Ishikawa (cell line): ENCODE measurements around the gene ATP10B.
A peak's percentile ranks its signal among the peaks of the same experiment; 100 is the strongest.

Experiments used
- CEBPB ChIP-seq: IDR thresholded peaks from 2 replicates; pipeline ENCODE4 v1.6.1; 2012
- CREB1 ChIP-seq: IDR thresholded peaks from 2 replicates; pipeline ENCODE4 v1.6.1; 2012; ENCODE audit warnings: low read depth
- EGR1 ChIP-seq: IDR thresholded peaks from 2 replicates; pipeline ENCODE4 v1.6.1; 2012
- EP300 ChIP-seq: IDR thresholded peaks from 2 replicates; pipeline ENCODE4 v1.6.1; 2012; ENCODE audit warnings: borderline replicate concordance
- FOXM1 ChIP-seq: IDR thresholded peaks from 2 replicates; pipeline ENCODE4 v1.6.1; 2012; ENCODE audit warnings: low read depth, borderline replicate concordance
- NFIC ChIP-seq: IDR thresholded peaks from 2 replicates; pipeline ENCODE4 v1.6.1; 2012
- RAD21 ChIP-seq: IDR thresholded peaks from 2 replicates; pipeline ENCODE4 v1.6.1; 2012; ENCODE audit warnings: low read depth
- TAF1 ChIP-seq: IDR thresholded peaks from 2 replicates; pipeline ENCODE4 v1.6.1; 2012; ENCODE audit warnings: low read depth, mild to moderate bottlenecking
- TCF12 ChIP-seq: IDR thresholded peaks from 2 replicates; pipeline ENCODE4 v1.6.1; 2012; ENCODE audit warnings: low read depth
- TEAD4 ChIP-seq: IDR thresholded peaks from 2 replicates; pipeline ENCODE4 v1.6.1; 2012
- YY1 ChIP-seq: IDR thresholded peaks from 2 replicates; pipeline ENCODE4 v1.6.1; 2012; ENCODE audit warnings: low read depth
- ZBTB7A ChIP-seq: IDR thresholded peaks from 2 replicates; pipeline ENCODE4 v1.6.1; 2012; ENCODE audit warnings: low read depth
- TF ChIP-seq, protein P1 (sequence below): IDR thresholded peaks from 2 replicates; pipeline ENCODE4 v1.6.1; 2012; ENCODE audit warnings: low read depth, mild to moderate bottlenecking
- TF ChIP-seq, protein P2 (sequence below): IDR thresholded peaks from 2 replicates; pipeline ENCODE4 v1.6.1; 2012
- TF ChIP-seq, protein P3 (sequence below): IDR thresholded peaks from 2 replicates; pipeline ENCODE4 v1.6.1; 2012

The ATP10B gene

DNA sequence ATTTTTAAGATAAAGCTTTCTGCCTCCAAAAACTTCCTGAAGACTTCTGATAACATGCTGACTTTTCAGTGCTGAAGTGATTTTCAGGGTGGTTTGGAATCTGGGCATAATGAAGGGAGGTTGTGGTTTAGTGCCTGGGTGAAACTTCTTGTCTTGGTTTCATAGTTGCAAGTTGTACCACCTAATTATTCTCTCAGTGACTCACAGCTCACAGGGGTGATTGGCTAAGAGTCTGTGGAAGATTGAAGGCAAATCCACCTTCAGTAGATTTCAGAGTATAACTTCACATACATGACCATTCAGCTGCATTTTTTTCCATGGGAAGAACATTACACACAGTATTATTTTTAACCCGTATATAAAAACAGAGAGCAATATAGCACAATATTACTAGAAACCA lies 230.5 kb downstream of the ATP10B start:
- TF ChIP-seq TEAD4: no peak
- TF ChIP-seq FOXM1: no peak
- no peak for TF ChIP-seq RAD21

DNA sequence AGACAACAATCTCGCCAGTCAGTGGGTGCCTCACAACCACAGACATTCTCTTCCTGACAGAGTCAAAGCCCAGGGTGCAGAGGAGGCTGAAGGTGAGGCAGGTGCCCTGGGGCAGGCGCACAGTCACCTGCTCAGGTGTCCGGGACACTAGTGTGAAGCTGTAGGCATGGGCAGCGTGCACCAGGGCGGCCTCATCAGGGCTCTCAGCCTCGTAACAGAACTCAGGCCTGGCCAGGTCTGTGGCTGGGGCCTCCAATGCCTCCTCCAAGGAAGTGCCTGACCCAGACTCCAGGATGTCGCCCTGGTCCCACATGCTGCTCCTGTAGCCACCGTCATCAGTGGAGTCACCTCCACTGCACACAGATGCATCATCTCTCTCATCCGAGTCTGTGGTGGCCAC lies 231.6 kb downstream of the ATP10B start:
- TF ChIP-seq EP300 (no peak), FOXM1 (no peak), TAF1 (no peak)

DNA sequence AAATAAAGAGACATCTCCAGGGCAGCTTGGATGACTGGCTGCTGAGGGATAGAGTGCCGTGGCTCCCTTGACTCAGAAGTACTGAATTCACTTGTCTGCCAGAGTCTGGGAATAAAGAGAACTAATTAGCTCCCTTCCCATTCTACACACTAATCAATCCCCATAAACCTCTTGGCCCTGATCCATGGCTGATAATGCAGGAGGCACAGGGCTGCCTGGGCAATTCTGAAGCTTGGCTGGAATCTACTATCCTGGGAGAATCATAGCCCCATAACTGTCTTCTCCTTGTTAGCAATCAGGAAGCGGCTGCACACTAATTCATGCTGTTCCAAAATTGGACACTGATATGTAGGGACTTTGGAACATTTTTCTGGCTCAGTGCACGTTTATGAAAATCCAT lies 232.6 kb downstream of the ATP10B start:
- no peak for TF ChIP-seq TEAD4
- TF ChIP-seq, protein P1, sequence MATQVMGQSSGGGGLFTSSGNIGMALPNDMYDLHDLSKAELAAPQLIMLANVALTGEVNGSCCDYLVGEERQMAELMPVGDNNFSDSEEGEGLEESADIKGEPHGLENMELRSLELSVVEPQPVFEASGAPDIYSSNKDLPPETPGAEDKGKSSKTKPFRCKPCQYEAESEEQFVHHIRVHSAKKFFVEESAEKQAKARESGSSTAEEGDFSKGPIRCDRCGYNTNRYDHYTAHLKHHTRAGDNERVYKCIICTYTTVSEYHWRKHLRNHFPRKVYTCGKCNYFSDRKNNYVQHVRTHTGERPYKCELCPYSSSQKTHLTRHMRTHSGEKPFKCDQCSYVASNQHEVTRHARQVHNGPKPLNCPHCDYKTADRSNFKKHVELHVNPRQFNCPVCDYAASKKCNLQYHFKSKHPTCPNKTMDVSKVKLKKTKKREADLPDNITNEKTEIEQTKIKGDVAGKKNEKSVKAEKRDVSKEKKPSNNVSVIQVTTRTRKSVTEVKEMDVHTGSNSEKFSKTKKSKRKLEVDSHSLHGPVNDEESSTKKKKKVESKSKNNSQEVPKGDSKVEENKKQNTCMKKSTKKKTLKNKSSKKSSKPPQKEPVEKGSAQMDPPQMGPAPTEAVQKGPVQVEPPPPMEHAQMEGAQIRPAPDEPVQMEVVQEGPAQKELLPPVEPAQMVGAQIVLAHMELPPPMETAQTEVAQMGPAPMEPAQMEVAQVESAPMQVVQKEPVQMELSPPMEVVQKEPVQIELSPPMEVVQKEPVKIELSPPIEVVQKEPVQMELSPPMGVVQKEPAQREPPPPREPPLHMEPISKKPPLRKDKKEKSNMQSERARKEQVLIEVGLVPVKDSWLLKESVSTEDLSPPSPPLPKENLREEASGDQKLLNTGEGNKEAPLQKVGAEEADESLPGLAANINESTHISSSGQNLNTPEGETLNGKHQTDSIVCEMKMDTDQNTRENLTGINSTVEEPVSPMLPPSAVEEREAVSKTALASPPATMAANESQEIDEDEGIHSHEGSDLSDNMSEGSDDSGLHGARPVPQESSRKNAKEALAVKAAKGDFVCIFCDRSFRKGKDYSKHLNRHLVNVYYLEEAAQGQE: no peak
- TF ChIP-seq RAD21: no peak
- TF ChIP-seq CREB1: no peak
- no peak for TF ChIP-seq TCF12
- no peak for TF ChIP-seq EGR1
- no peak for TF ChIP-seq FOXM1
- TF ChIP-seq, protein P2, sequence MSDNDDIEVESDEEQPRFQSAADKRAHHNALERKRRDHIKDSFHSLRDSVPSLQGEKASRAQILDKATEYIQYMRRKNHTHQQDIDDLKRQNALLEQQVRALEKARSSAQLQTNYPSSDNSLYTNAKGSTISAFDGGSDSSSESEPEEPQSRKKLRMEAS: no peak
- TF ChIP-seq TAF1: no peak
- no peak for TF ChIP-seq CEBPB
- TF ChIP-seq, protein P3, sequence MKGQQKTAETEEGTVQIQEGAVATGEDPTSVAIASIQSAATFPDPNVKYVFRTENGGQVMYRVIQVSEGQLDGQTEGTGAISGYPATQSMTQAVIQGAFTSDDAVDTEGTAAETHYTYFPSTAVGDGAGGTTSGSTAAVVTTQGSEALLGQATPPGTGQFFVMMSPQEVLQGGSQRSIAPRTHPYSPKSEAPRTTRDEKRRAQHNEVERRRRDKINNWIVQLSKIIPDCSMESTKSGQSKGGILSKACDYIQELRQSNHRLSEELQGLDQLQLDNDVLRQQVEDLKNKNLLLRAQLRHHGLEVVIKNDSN: no peak
- TF ChIP-seq ZBTB7A: no peak
- no peak for TF ChIP-seq EP300

DNA sequence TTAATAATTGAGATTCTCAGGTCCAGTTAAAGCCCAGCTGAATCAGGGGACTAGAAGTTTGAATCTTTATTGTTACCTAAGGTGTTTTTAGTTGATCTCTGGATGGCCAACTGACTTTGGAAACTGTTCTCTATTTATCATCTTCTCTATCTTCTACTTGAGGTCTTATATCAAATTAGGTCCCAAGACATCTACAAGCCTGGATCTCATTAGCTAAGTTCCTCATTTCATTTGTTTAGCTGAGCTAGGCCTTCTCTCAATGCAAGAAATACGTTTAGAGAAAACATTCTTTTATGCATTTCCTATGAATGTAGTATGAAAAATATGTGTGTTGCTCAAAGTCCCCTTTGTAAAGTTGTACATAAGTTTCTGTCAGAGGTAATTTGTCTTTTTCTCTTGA lies 233.7 kb downstream of the ATP10B start:
- TF ChIP-seq TEAD4 (no peak), FOXM1 (no peak), EGR1 (no peak), TCF12 (no peak), CREB1 (no peak), TAF1 (no peak), EP300 (no peak), NFIC (no peak)

DNA sequence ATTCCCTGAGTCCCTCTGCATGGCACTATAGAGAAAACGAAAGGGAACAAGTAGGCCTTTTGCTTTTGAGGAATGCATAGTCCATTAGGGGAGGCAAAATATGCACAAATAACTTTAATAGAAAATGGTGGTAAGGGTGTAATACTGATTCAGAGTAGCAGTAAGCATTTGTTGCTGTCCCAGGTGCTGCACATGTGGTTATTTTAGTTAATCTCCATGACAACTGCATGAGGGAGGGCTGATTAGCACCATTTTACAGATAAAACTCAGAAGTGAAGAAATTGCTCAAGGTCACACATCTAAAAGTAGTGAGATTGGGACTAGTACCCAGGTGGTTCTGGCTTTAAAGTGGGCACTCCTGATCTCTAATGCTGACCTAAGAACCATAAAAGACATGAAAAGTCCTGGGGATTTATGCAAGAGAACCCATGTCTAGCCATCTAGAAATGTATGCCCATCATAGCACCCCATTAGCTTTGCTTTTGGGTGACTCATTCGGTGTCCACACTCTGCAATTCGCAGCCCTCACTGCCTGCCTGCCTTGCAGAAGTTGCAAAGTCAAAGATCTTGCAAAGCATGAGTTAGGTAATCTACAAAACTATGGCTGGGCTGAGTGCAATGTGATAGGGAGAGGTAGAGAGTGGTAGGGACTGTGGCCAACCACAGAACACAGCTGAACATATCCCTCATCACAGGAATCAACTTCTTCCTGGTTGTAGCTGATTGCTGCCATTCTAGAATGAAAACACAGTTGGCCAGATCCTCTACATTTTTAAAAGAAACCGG lies 235.1 kb downstream of the ATP10B start:
- TF ChIP-seq CEBPB (no peak), EGR1 (no peak), RAD21 (no peak), NFIC (no peak)
- TF ChIP-seq, protein P2: no peak
- TF ChIP-seq, protein P1: peak; percentile 63

DNA sequence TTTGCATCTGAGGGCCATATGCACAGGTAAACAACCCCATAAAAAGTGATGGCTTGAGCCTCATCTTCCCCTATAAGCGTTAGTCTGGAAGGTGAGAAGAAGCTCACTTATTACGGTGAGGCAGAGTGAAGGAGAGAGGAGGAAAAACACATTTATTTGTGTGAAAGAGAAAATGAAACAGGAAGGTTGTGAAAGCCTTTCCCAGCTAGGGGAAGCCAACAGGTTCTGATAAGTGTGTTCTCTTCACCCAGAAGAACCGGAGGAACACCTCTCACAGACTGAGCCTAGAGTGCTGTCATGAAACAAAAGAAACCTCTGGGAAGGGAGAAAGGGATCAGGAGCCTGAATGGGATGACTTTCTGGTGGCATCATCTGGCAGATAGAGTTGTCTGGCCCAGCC lies 237.9 kb downstream of the ATP10B start:
- TF ChIP-seq TEAD4 (no peak), CREB1 (no peak), TCF12 (no peak), YY1 (no peak), EGR1 (no peak), FOXM1 (no peak), ZBTB7A (no peak), EP300 (no peak), TAF1 (no peak), RAD21 (no peak), CEBPB (no peak), NFIC (no peak)
- TF ChIP-seq, protein P1: no peak
- TF ChIP-seq, protein P2: no peak
- TF ChIP-seq, protein P3: no peak
